Measurements from ENCODE around the gene CXCL5. TPM values are rescaled to one million over a fixed set of nuclear protein-coding genes. Genes with fewer than 3 reads are reported as not detected.

Gene CXCL5
- under 1 TPM in 3 of 6 experiments, not detected in 3; 0.10 to 1.00 (median 0.19) TPM for total RNA-seq
- long read RNA-seq, result 0 reads

DNA sequence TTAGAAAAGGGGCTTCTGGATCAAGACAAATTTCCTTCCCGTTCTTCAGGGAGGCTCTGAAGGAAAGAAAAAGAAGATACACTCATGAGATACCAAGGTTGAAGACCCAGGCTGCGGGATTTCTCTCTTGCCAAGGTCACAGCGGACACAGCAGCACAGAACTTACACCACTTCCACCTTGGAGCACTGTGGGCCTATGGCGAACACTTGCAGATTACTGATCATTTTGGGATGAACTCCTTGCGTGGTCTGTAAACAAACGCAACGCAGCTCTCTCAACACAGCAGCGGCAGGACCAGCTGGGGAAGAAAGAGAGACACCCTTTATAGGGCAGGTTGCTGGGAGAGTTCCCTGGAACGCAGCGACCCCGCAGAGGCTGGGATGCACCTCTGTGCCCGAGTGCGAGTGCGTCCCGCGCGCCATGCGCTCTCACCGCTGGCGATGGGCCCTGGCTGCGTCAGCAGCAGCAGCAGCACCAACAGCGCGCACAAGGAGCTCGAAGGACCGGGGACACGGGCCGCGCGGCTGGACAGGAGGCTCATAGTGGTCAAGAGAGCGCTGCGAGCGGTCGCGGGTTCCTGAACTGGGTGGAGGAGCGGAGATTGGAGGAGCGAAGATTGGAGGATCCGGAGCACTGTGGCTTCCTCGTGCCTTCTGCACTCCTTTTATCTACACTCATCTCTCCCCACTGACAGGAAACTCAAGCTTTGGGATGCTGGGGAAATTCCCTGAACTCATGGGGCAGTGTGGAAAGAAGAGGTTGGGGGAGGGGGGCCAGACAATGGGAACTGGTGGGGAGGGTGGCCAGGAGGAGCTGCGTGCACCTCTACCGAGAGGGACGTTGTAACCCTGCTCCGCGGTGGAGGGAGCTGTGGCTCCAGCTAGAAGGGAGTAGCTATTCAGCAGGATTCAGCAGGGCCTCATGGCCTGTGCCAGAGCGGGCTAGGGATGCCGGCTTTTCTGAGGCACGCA lies at the start of gene CXCL5:
Gene CXCL5, minus strand, starts transcription at position 638 of the 972 bp plus-strand sequence. Its CDS starts 96 bp downstream, at position 542.
- intact Hi-C loops (cut with DNase I), result no loop called here
- peak; percentile 51 to 62 (median 55) for DNase-seq

DNA sequence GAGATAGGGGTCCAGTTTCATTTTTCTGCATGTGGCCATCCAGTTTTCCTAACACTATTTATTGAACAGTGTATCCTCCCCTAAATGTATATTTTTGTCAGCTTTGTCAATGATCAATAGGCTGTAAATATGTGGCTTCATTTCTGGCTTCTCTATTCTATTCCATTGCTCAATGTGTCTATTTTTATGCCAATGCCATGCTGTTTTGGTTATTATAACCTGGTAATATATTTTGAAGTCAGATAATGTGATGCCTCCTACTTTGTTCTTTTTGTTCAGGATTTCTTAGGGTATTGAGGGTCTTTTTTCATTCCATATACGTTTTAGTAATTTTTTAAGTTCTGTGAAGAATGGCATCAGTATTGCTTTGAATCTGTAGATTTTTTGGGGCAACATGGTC lies 48.7 kb upstream of the CXCL5 start:
- WGBS (ENCODE audit: insufficient coverage, low coverage, low lambda C conversion rate, missing lambda C conversion rate), result 18% methylated on average over 1 of the region's 1 CpG
- intact Hi-C loops (cut with DNase I), result no loop called here
- ATAC-seq, result no peak

More for the DNA sequence above, at the start of gene CXCL5:
- TF ChIP-seq POLR2A (IDR thresholded peaks at IDR 0.05), result no peak
- TF ChIP-seq, protein P1, sequence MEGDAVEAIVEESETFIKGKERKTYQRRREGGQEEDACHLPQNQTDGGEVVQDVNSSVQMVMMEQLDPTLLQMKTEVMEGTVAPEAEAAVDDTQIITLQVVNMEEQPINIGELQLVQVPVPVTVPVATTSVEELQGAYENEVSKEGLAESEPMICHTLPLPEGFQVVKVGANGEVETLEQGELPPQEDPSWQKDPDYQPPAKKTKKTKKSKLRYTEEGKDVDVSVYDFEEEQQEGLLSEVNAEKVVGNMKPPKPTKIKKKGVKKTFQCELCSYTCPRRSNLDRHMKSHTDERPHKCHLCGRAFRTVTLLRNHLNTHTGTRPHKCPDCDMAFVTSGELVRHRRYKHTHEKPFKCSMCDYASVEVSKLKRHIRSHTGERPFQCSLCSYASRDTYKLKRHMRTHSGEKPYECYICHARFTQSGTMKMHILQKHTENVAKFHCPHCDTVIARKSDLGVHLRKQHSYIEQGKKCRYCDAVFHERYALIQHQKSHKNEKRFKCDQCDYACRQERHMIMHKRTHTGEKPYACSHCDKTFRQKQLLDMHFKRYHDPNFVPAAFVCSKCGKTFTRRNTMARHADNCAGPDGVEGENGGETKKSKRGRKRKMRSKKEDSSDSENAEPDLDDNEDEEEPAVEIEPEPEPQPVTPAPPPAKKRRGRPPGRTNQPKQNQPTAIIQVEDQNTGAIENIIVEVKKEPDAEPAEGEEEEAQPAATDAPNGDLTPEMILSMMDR (IDR thresholded peaks at IDR 0.05), result peak in 1 of 4 donors; percentile 9
- WGBS (ENCODE audit: insufficient coverage, low coverage, low lambda C conversion rate, missing lambda C conversion rate), result 12% methylated on average over 29 of the region's 46 CpGs
- peaks cover 0 to 8% (median 0%) of the 10 kb centered on the region in 4 donors for H3K4me1 ChIP-seq
- H3K27ac ChIP-seq, result no peak within 1 kb of the TSS
- H3K9me3 ChIP-seq, result no peaks in the 10 kb centered on the region
- ATAC-seq, result peak; percentile 67 to 87 (median 74)
- H3K36me3 ChIP-seq, result no peaks in the 10 kb centered on the region
- H3K27me3 ChIP-seq, result no peaks in the 10 kb centered on the region
- H3K4me3 ChIP-seq, result peak within 1 kb of the TSS in 1 of 3 donors; percentile 29

DNA sequence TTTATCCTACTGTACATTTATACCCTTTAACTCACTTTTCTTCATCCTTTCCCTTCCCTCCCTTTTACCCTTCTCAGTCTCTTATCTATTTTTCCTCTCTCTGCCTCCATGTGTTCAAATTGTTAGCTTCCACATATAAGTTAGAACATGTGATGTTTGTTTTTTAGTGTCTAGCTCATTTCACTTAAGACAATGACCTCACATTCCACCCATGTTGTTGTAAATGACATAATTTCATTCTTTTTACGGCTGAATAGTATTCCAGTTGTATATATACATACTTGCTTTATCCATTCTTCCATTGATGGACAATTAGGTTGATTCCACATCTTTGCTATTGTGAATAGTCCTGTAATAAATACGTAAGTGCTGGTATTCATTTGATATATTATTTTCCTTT lies 47.3 kb upstream of the CXCL5 start:
- Histone ChIP-seq H3K4me3 (no peak overlapping the region), H3K36me3 (no peaks in the 10 kb centered on the region), H3K27ac (no peak overlapping the region), H3K27me3 (no peaks in the 10 kb centered on the region), H3K4me1 (no peaks in the 10 kb centered on the region), H3K9me3 (peaks cover 0 to 4% (median 0%) of the 10 kb centered on the region in 4 donors)
- WGBS (ENCODE audit: insufficient coverage, low coverage, low lambda C conversion rate, missing lambda C conversion rate), result 84% methylated on average over 2 of the region's 2 CpGs
- intact Hi-C loops (cut with DNase I), result no loop called here
- TF ChIP-seq, protein P1 (IDR thresholded peaks at IDR 0.05), result no peak
- TF ChIP-seq POLR2A (IDR thresholded peaks at IDR 0.05), result no peak
- ATAC-seq (no peak), DNase-seq (no peak)

More for the DNA sequence above, 48.7 kb upstream of the CXCL5 start:
- H3K9me3 ChIP-seq, result peaks cover 0 to 4% (median under 1%) of the 10 kb centered on the region in 4 donors
- no peak for DNase-seq
- no peaks in the 10 kb centered on the region for H3K27me3 ChIP-seq
- no peaks in the 10 kb centered on the region for H3K36me3 ChIP-seq
- TF ChIP-seq, protein P1 (IDR thresholded peaks at IDR 0.05), result no peak
- no peak for TF ChIP-seq POLR2A (IDR thresholded peaks at IDR 0.05)
- H3K4me1 ChIP-seq, result no peaks in the 10 kb centered on the region
- no peak overlapping the region for H3K4me3 ChIP-seq
- no peak overlapping the region for H3K27ac ChIP-seq

DNA sequence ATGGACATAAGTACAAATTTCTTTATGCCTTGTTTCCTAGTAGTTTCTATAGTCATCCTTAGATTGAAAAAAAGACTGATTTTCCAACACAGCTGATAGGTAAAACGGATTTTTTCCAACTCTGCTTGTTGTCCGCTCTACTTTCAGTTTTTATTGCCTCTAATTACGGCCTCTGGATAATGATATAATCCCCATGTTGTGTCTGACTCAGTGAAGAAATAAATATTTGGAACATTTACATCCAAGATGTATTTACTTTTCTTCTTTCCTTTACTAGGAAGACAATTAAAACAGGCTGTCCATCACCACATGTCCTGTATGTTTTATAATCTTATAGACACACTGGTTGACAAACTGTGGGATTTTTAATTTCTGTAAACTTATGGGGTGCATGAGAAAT lies 46.8 kb upstream of the CXCL5 start:
- peaks cover 0 to 4% (median 0%) of the 10 kb centered on the region in 4 donors for H3K9me3 ChIP-seq
- intact Hi-C loops (cut with DNase I), result no loop called here
- no peaks in the 10 kb centered on the region for H3K36me3 ChIP-seq
- DNase-seq (no peak), ATAC-seq (no peak)
- H3K4me1 ChIP-seq, result no peaks in the 10 kb centered on the region
- no peak overlapping the region for H3K27ac ChIP-seq
- WGBS (ENCODE audit: insufficient coverage, low coverage, low lambda C conversion rate, missing lambda C conversion rate), result 78% methylated on average over 3 of the region's 3 CpGs
- TF ChIP-seq, protein P1 (IDR thresholded peaks at IDR 0.05), result no peak
- no peak for TF ChIP-seq POLR2A (IDR thresholded peaks at IDR 0.05)
- H3K27me3 ChIP-seq, result no peaks in the 10 kb centered on the region
- H3K4me3 ChIP-seq, result no peak overlapping the region
